ENCODE results near the gene RNF212B.

The RNF212B gene

GRCh38 chr14:23299211-23299957, 61.6 kb downstream of the RNF212B start:
- DNase-seq (ENCODE audit: low read depth) = peak; percentile 77
- peak; percentile 52 for TF ChIP-seq CTCF (conservative IDR thresholded peaks at IDR 0.05; ENCODE audit: low read depth, low read length)
- no peak overlapping the region for H3K4me3 ChIP-seq (ENCODE audit: low read depth, low read length)

- peak overlapping the region; percentile 64 for H3K4me3 ChIP-seq (ENCODE audit: low read depth, low read length)
- no peak for DNase-seq (ENCODE audit: low read depth)
- no peak for TF ChIP-seq CTCF (conservative IDR thresholded peaks at IDR 0.05; ENCODE audit: low read depth, low read length)
These were observed 62.4 kb downstream of the RNF212B start for GRCh38 chr14:23299986-23300686.

- no peak for DNase-seq (ENCODE audit: low read depth)
These were observed 63.0 kb downstream of the RNF212B start for GRCh38 chr14:23300687-23301223.

GRCh38 chr14:23301288-23301968, 63.7 kb downstream of the RNF212B start:
- peak; percentile 62 for TF ChIP-seq CTCF (conservative IDR thresholded peaks at IDR 0.05; ENCODE audit: low read depth, low read length)
- DNase-seq (ENCODE audit: low read depth) = peak; percentile 99
- H3K4me3 ChIP-seq (ENCODE audit: low read depth, low read length) = peak overlapping the region; percentile 76

More at GRCh38 chr14:23300687-23301223, 63.0 kb downstream of the RNF212B start:
- H3K4me3 ChIP-seq (ENCODE audit: low read depth, low read length) = peak overlapping the region; percentile 64
- TF ChIP-seq CTCF (conservative IDR thresholded peaks at IDR 0.05; ENCODE audit: low read depth, low read length) = no peak

- no peak for TF ChIP-seq CTCF (conservative IDR thresholded peaks at IDR 0.05; ENCODE audit: low read depth, low read length)
- no peak for DNase-seq (ENCODE audit: low read depth)
- peak overlapping the region; percentile 76 for H3K4me3 ChIP-seq (ENCODE audit: low read depth, low read length)
These were observed 64.2 kb downstream of the RNF212B start for GRCh38 chr14:23301969-23302289.

GRCh38 chr14:23302290-23303225, 64.8 kb downstream of the RNF212B start, which contains the start of gene PPP1R3E:
Gene PPP1R3E, minus strand, starts transcription at chr14:23302859. Its CDS starts 283 bp downstream, at chr14:23302576.
- H3K4me3 ChIP-seq (ENCODE audit: low read depth, low read length) = peak within 1 kb of the TSS; percentile 76
- DNase-seq (ENCODE audit: low read depth) = peak; percentile 61
- TF ChIP-seq CTCF (conservative IDR thresholded peaks at IDR 0.05; ENCODE audit: low read depth, low read length) = no peak
